Epithelial cell of proximal tubule (primary cell): ENCODE results near the gene STIM2. TPM values are rescaled to one million over a fixed set of nuclear protein-coding genes. Genes with fewer than 3 reads are reported as not detected.

Experiments
- DNase-seq: peaks from one replicate; pipeline ENCODE4 v3.0.0-alpha.2; 2011; ENCODE audit warnings: low read depth
- H3K4me3 ChIP-seq: 2 replicates; pipeline ENCODE4 v1.5.1; 2011; ENCODE audit warnings: low read depth, mild to moderate bottlenecking, low read length
- CTCF ChIP-seq: conservative IDR thresholded peaks from 2 replicates; pipeline ENCODE4 v1.5.1; 2012; ENCODE audit warnings: low read depth, mild to moderate bottlenecking, low read length
- total RNA-seq: library from RNA; depleted of rRNA; stranded (reverse); fragments of >200 nt; gene quantifications from 2 replicates; pipeline ENCODE4 v1.2.3, GENCODE V29; 2015

STIM2 gene
- total RNA-seq, 1 donor from 2014 or later = 7.0 TPM

- H3K4me3 ChIP-seq = no peak overlapping the region
- DNase-seq = no peak
- no peak for TF ChIP-seq CTCF
These were observed 22.4 kb upstream of the STIM2 start for GRCh38 chr4:26837993-26838842.

DNA sequence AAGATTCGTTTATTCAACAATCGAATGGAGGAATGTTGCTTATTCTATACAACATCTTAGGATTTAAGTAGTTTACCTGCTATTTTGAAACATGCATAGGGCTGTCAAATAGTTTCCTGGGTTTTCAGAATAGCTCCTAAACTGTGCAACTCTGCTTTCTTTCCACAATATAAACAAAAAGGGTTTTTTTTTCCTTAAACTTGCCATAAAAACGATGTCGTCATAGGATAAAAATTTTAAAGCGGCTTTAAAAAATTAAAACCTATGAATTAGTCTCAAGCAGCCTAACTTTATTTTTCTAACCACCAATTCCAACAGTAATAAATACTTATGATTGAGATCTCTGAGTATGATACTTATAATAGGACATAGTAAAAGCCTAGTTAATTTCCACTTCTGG, 21.6 kb upstream of the STIM2 start:
- DNase-seq = no peak
- TF ChIP-seq CTCF = no peak
- H3K4me3 ChIP-seq = no peak overlapping the region

DNA sequence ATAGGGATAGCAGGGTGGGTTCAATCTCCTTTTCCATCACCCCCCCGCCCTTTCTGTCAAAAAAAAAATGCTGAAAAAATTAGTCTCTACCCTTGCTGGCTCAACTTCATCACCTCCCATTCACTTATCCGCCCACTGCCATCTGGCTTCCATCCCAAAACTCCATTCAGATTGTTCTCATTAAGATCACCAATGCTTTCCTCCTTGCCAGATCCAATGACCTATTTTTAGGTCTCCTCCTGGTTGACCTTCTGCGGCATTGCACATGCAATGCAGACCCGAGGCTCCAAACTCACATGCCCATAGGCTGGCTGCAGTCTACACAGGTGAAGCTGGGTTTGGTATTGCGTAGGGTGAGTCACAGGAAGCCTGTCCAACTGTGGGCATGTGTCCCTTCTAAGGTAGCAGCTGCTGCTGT, 21.1 kb upstream of the STIM2 start:
- TF ChIP-seq CTCF = no peak
- H3K4me3 ChIP-seq = no peak overlapping the region
- DNase-seq = no peak

GRCh38 chr4:26840786-26841185, 19.9 kb upstream of the STIM2 start:
- no peak for DNase-seq
- no peak for TF ChIP-seq CTCF
- H3K4me3 ChIP-seq = no peak overlapping the region

GRCh38 chr4:26842911-26843310, 17.7 kb upstream of the STIM2 start:
- no peak overlapping the region for H3K4me3 ChIP-seq
- DNase-seq = no peak
- no peak for TF ChIP-seq CTCF

DNA sequence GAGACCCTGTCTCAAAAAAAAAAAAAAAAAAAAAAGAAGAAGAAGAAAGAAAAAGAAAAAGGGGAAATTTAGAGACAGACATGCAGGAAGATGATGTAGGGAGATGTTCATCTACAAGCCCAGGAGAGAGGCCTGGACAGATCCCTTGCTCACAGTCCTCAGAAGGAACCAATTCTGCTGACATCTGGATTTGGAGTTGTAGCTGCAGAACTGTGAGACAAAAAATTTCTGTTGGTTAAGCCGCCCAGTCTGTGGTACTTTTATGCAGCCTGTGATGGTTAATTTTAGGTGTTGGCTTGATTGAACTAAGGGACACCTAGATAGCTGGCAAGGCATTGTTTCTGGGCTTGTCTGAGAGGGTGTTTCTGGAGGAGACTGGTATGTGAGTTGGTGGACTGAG, 10.1 kb upstream of the STIM2 start:
- no peak overlapping the region for H3K4me3 ChIP-seq
- DNase-seq = no peak
- TF ChIP-seq CTCF = no peak

- DNase-seq = no peak
- no peak for TF ChIP-seq CTCF
- no peak overlapping the region for H3K4me3 ChIP-seq
These were observed 9.5 kb upstream of the STIM2 start for GRCh38 chr4:26851129-26851528.
